Mammary epithelial cell (primary cell): ENCODE results near the gene IL18R1.

Experiments
- CTCF ChIP-seq, 2 donors: IDR thresholded peaks in 1 of 2; conservative IDR thresholded peaks in 1 of 2; 2 replicates each; pipeline ENCODE4 v1.5.1; 2011 to 2012; ENCODE audit warnings: inconsistent platforms in 2 of 2, low read length in 2 of 2, mild to moderate bottlenecking in 2 of 2, control low read depth in 1 of 2, low read depth in 1 of 2; ENCODE audit not compliant: insufficient read depth in 1 of 2; ENCODE audit errors: extremely low read depth in 1 of 2
- EZH2 ChIP-seq: IDR thresholded peaks from 2 replicates; pipeline ENCODE4 v1.6.1; 2012; ENCODE audit warnings: low read length, inconsistent platforms, borderline replicate concordance

GRCh38 chr2:102391565-102391964 is 36.0 kb downstream of the IL18R1 start:
- TF ChIP-seq CTCF (conservative IDR thresholded peaks at IDR 0.05 in 1 of 2, IDR thresholded peaks at IDR 0.05 in 1 of 2; ENCODE audit: extremely low read depth in 1 of 2, insufficient read depth in 1 of 2, low read depth in 1 of 2, low read length in 2 of 2), result no peak
- no peak for TF ChIP-seq EZH2
